HG03064 (cell line): ENCODE data around the gene PDZD7.
"Not testable (repeated sequence)": the region's sequence is repeated elsewhere in the genome, so short reads cannot be mapped to it uniquely, and the experiment has no call there.

Experiments
- ATAC-seq: cut with Tn5 transposase; IDR thresholded peaks from one replicate; pipeline ENCODE4 v1.9.1; 2021; ENCODE audit warnings: low read depth; ENCODE audit not compliant: unreplicated experiment

Gene PDZD7

GRCh38 chr10:101041252-101041761 lies 10.4 kb upstream of the PDZD7 start:
- peak; percentile 45 for ATAC-seq

- no peak for ATAC-seq
Measured at GRCh38 chr10:101040851-101041250, 9.9 kb upstream of the PDZD7 start.

GRCh38 chr10:101040061-101040460 lies 9.1 kb upstream of the PDZD7 start:
- ATAC-seq: no peak

- no peak for ATAC-seq
Measured at GRCh38 chr10:101038484-101038883, 7.6 kb upstream of the PDZD7 start.

- no peak for ATAC-seq
Measured at GRCh38 chr10:101036726-101037125, 5.8 kb upstream of the PDZD7 start.

GRCh38 chr10:101035916-101036702 lies 5.2 kb upstream of the PDZD7 start:
- ATAC-seq: no peak

- no peak for ATAC-seq
Measured at GRCh38 chr10:101035314-101035713, 4.4 kb upstream of the PDZD7 start.

GRCh38 chr10:101034404-101034803 lies 3.5 kb upstream of the PDZD7 start:
- ATAC-seq: not testable (repeated sequence)

- no peak for ATAC-seq
Measured at GRCh38 chr10:101033276-101033675, 2.3 kb upstream of the PDZD7 start.

GRCh38 chr10:101032637-101033224 lies 1.8 kb upstream of the PDZD7 start:
- ATAC-seq: no peak

- ATAC-seq: no peak
Measured at GRCh38 chr10:101031796-101032636, 1.1 kb upstream of the PDZD7 start.

GRCh38 chr10:101030496-101031127 lies 317 bp downstream of the PDZD7 start:
- no peak for ATAC-seq

- no peak for ATAC-seq
Measured at GRCh38 chr10:101029520-101030295, 1.2 kb downstream of the PDZD7 start.

- ATAC-seq: no peak
Measured at GRCh38 chr10:101028446-101029337, 2.2 kb downstream of the PDZD7 start.

- ATAC-seq: no peak
Measured at GRCh38 chr10:101027106-101027720, 3.7 kb downstream of the PDZD7 start.

GRCh38 chr10:101022967-101023705 lies 7.8 kb downstream of the PDZD7 start:
- no peak for ATAC-seq

GRCh38 chr10:101021692-101022251 lies 9.2 kb downstream of the PDZD7 start:
- ATAC-seq: no peak
